Adrenal gland (tissue), 5 donors: Measurements from ENCODE around the gene SIPA1L2.

ENCODE experiments used
- CTCF ChIP-seq, 6 experiments: fragments of 450-650 bp in 4 of 6; fragments of 200-600 bp in 2 of 6; sonication (generic) in 1 of 6; IDR thresholded peaks; 1 replicate in 5 of 6; 2 replicates in 1 of 6; pipeline versions ENCODE4 v1.5.1 to v1.8.0; 2016 to 2021; ENCODE audit warnings: antibody characterized with exemption in 6 of 6, mild to moderate bottlenecking in 2 of 6, moderate library complexity in 1 of 6
- POLR2A ChIP-seq, 2 donors: fragments of 450-650 bp; IDR thresholded peaks; one replicate each; pipeline ENCODE4 v1.6.1; 2017; ENCODE audit warnings: antibody characterized with exemption in 2 of 2, mild to moderate bottlenecking in 2 of 2, moderate library complexity in 1 of 2
- donor health status: DM: no; HTN: no; CAD: no.

- TF ChIP-seq POLR2A (IDR thresholded peaks at IDR 0.05) (no peak), CTCF (IDR thresholded peaks at IDR 0.05) (no peak)
These were observed 36.0 kb downstream of the SIPA1L2 start for GRCh38 chr1:232593717-232594502.
